OCI-LY3 (cell line): Measurements from ENCODE around the gene YIPF5.

Experiments
- H2AFZ ChIP-seq: fragments of 200-600, 300-600 bp; shearing (Covaris generic); 2 replicates; pipeline ENCODE4 v1.6.0; 2014; ENCODE audit warnings: antibody characterized with exemption, low read depth, low read length
- H3K27ac ChIP-seq: fragments of 200-600, 300-600 bp; sonication (generic); 2 replicates; pipeline ENCODE4 v1.5.1; 2014; ENCODE audit warnings: mild to moderate bottlenecking, low read length, moderate library complexity, mixed read lengths
- H3K27me3 ChIP-seq: fragments of 200-600, 300-600 bp; sonication (generic); 2 replicates; pipeline ENCODE4 v1.6.1; 2014; ENCODE audit warnings: low read depth, low read length, mixed read lengths
- H3K36me3 ChIP-seq: fragments of 200-600, 300-600 bp; sonication (generic); replicated peaks from 2 replicates; pipeline ENCODE3; 2014; ENCODE audit warnings: low read depth, low read length, mixed read lengths
- H3K4me1 ChIP-seq: fragments of 300-600, 200-600 bp; sonication (generic); 2 replicates; pipeline ENCODE4 v1.6.1; 2014; ENCODE audit warnings: low read length, mixed read lengths
- H3K4me2 ChIP-seq: fragments of 200-600, 300-600 bp; sonication (generic); 2 replicates; pipeline ENCODE4 v1.6.1; 2014; ENCODE audit warnings: low read length, mixed read lengths
- H3K4me3 ChIP-seq: fragments of 300-600, 200-600 bp; sonication (generic); 2 replicates; pipeline ENCODE4 v1.5.1; 2014; ENCODE audit warnings: antibody characterized with exemption, mild to moderate bottlenecking, low read length, moderate library complexity
- H3K79me2 ChIP-seq: fragments of 300-600, 200-600 bp; shearing (Covaris generic); 2 replicates; pipeline ENCODE4 v1.6.1; 2014; ENCODE audit warnings: mild to moderate bottlenecking, low read length, mixed read lengths
- H3K9ac ChIP-seq: fragments of 300-600, 200-600 bp; shearing (Covaris generic); 2 replicates; pipeline ENCODE4 v1.6.0; 2014; ENCODE audit warnings: mild to moderate bottlenecking, low read length, moderate library complexity
- H3K9me3 ChIP-seq: fragments of 200-600, 300-600 bp; shearing (Covaris generic); 2 replicates; pipeline ENCODE4 v1.6.1; 2014; ENCODE audit warnings: low read length, mixed read lengths; ENCODE audit not compliant: insufficient read depth
- H4K20me1 ChIP-seq: fragments of 200-600, 300-600 bp; sonication (generic); 2 replicates; pipeline ENCODE4 v1.6.1; 2016; ENCODE audit warnings: low read length, mixed read lengths; ENCODE audit not compliant: insufficient read depth
- CTCF ChIP-seq: fragments of 200-600, 300-600 bp; sonication (generic); IDR thresholded peaks from 2 replicates; pipeline ENCODE4 v1.5.1; 2014; ENCODE audit warnings: antibody characterized with exemption, low read length, low read depth
- EZH2phosphoT487 ChIP-seq: fragments of 200-600 bp; shearing (Covaris generic); IDR thresholded peaks from 2 replicates; pipeline ENCODE4 v1.6.1; 2018; ENCODE audit warnings: antibody characterized with exemption, mixed run types, low read depth

YIPF5 gene

GRCh38 chr5:144196612-144197011, 26.2 kb upstream of the YIPF5 start:
- Histone ChIP-seq H3K4me3 (no peak overlapping the region), H2AFZ (no peak overlapping the region), H3K36me3 (no peaks in the 10 kb centered on the region), H3K9me3 (no peaks in the 10 kb centered on the region), H3K4me2 (no peak overlapping the region), H3K4me1 (peaks cover 17% of the 10 kb centered on the region), H4K20me1 (no peaks in the 10 kb centered on the region), H3K9ac (no peak overlapping the region), H3K27ac (no peak overlapping the region), H3K79me2 (no peaks in the 10 kb centered on the region), H3K27me3 (peaks cover 15% of the 10 kb centered on the region)
- TF ChIP-seq EZH2phosphoT487 (no peak), CTCF (no peak)

- Histone ChIP-seq H4K20me1 (no peaks in the 10 kb centered on the region), H3K4me1 (peaks cover 19% of the 10 kb centered on the region), H3K4me3 (no peak overlapping the region), H2AFZ (0 out of 2 replicates have a peak overlapping the region, but pooled peaks have one; percentile 21), H3K36me3 (no peaks in the 10 kb centered on the region), H3K4me2 (no peak overlapping the region), H3K27me3 (peaks cover 15% of the 10 kb centered on the region), H3K79me2 (no peaks in the 10 kb centered on the region), H3K27ac (no peak overlapping the region), H3K9me3 (no peaks in the 10 kb centered on the region), H3K9ac (no peak overlapping the region)
- TF ChIP-seq CTCF, result no peak
- TF ChIP-seq EZH2phosphoT487, result no peak
Observed at GRCh38 chr5:144195448-144195847, 25.0 kb upstream of the YIPF5 start.

GRCh38 chr5:144194144-144194543, 23.7 kb upstream of the YIPF5 start:
- H4K20me1 ChIP-seq, result no peaks in the 10 kb centered on the region
- TF ChIP-seq CTCF (no peak), EZH2phosphoT487 (no peak)
- peaks cover 30% of the 10 kb centered on the region for H3K4me1 ChIP-seq
- no peak overlapping the region for H3K27ac ChIP-seq
- no peak overlapping the region for H2AFZ ChIP-seq
- no peak overlapping the region for H3K9ac ChIP-seq
- H3K4me3 ChIP-seq, result no peak overlapping the region
- H3K9me3 ChIP-seq, result no peaks in the 10 kb centered on the region
- H3K79me2 ChIP-seq, result no peaks in the 10 kb centered on the region
- no peaks in the 10 kb centered on the region for H3K36me3 ChIP-seq
- no peak overlapping the region for H3K4me2 ChIP-seq
- peaks cover 9% of the 10 kb centered on the region for H3K27me3 ChIP-seq

- Histone ChIP-seq H4K20me1 (no peaks in the 10 kb centered on the region), H2AFZ (peak overlapping the region; percentile 91), H3K9me3 (no peaks in the 10 kb centered on the region), H3K4me3 (no peak overlapping the region), H3K27me3 (no peaks in the 10 kb centered on the region), H3K79me2 (no peaks in the 10 kb centered on the region), H3K9ac (no peak overlapping the region), H3K4me1 (peaks cover 45% of the 10 kb centered on the region), H3K36me3 (peaks cover 2% of the 10 kb centered on the region), H3K4me2 (peak overlapping the region; percentile 80), H3K27ac (no peak overlapping the region)
- TF ChIP-seq EZH2phosphoT487, result no peak
- no peak for TF ChIP-seq CTCF
Observed at GRCh38 chr5:144192661-144193060, 22.2 kb upstream of the YIPF5 start.
